ENCODE measurements around the gene ZNG1B. TPM values are rescaled to one million over a fixed set of nuclear protein-coding genes. Genes with fewer than 3 reads are reported as not detected.
"Not testable (repeated sequence)": the region's sequence is repeated elsewhere in the genome, so short reads cannot be mapped to it uniquely, and the experiment has no call there.

Gene ZNG1B
- total RNA-seq: 10 to 100 TPM; 20.8 to 49.2 (median 36.7) TPM

- TF ChIP-seq POLR2AphosphoS5 (IDR thresholded peaks at IDR 0.05): peak; percentile 12
- H3K27me3 ChIP-seq, H3K4me1 ChIP-seq, H3K9me3 ChIP-seq, H3K36me3 ChIP-seq, ATAC-seq: not testable (repeated sequence)
- 0% methylated on average over 1 to 3 of the region's 56 CpGs for WGBS, 2 donors (ENCODE audit: low coverage in 1 of 2)
- peak within 1 kb of the TSS; percentile 52 to 87 for H3K4me3 ChIP-seq
- peak within 1 kb of the TSS; percentile 80 to 96 (median 84) for H3K27ac ChIP-seq
These were observed at the start of gene ZNG1B for GRCh38 chr2:113437508-113438465. Gene ZNG1B, plus strand, starts transcription at chr2:113437691. Its CDS starts 178 bp downstream, at chr2:113437869.

GRCh38 chr2:113390124-113390849 lies 47.2 kb upstream of the ZNG1B start:
- H3K27ac ChIP-seq: peak overlapping the region in 1 of 4 donors; percentile 21
- H3K27me3 ChIP-seq: no peaks in the 10 kb centered on the region
- 4% methylated on average over 4 to 11 of the region's 11 CpGs for WGBS, 2 donors (ENCODE audit: low coverage in 1 of 2)
- no peaks in the 10 kb centered on the region for H3K4me1 ChIP-seq
- H3K9me3 ChIP-seq: no peaks in the 10 kb centered on the region
- peak; percentile 83 for ATAC-seq
- TF ChIP-seq EP300 (IDR thresholded peaks at IDR 0.05): no peak
- TF ChIP-seq CTCF (IDR thresholded peaks at IDR 0.05): peak; percentile 40 to 92 (median 55)
- TF ChIP-seq POLR2AphosphoS5 (IDR thresholded peaks at IDR 0.05): no peak
- no peak for TF ChIP-seq POLR2A (IDR thresholded peaks at IDR 0.05)
- H3K36me3 ChIP-seq: no peaks in the 10 kb centered on the region
- peak overlapping the region; percentile 20 to 24 for H3K4me3 ChIP-seq

- Histone ChIP-seq H3K4me3 (no peak overlapping the region), H3K36me3 (no peaks in the 10 kb centered on the region), H3K4me1 (no peaks in the 10 kb centered on the region), H3K27ac (no peak overlapping the region), H3K9me3 (no peaks in the 10 kb centered on the region), H3K27me3 (no peaks in the 10 kb centered on the region)
- TF ChIP-seq POLR2A (IDR thresholded peaks at IDR 0.05) (no peak), POLR2AphosphoS5 (IDR thresholded peaks at IDR 0.05) (no peak), CTCF (IDR thresholded peaks at IDR 0.05) (no peak), EP300 (IDR thresholded peaks at IDR 0.05) (no peak)
- ATAC-seq: no peak
- WGBS, 2 donors (ENCODE audit: low coverage in 1 of 2): 83% methylated on average over 5 to 6 of the region's 6 CpGs
These were observed 46.4 kb upstream of the ZNG1B start for GRCh38 chr2:113391073-113391472.

GRCh38 chr2:113406114-113406513 lies 31.4 kb upstream of the ZNG1B start:
- Histone ChIP-seq H3K4me1 (no peaks in the 10 kb centered on the region), H3K9me3 (no peaks in the 10 kb centered on the region), H3K36me3 (no peaks in the 10 kb centered on the region), H3K4me3 (no peak overlapping the region), H3K27me3 (peaks cover 8% of the 10 kb centered on the region), H3K27ac (no peak overlapping the region)
- TF ChIP-seq EP300 (IDR thresholded peaks at IDR 0.05) (no peak), POLR2A (IDR thresholded peaks at IDR 0.05) (no peak), CTCF (IDR thresholded peaks at IDR 0.05) (no peak), POLR2AphosphoS5 (IDR thresholded peaks at IDR 0.05) (no peak)
- WGBS, 2 donors (ENCODE audit: low coverage in 1 of 2): 34 to 44% methylated on average over 2 to 4 of the region's 5 CpGs
- no peak for ATAC-seq

GRCh38 chr2:113407446-113408099 lies 29.9 kb upstream of the ZNG1B start:
- Histone ChIP-seq H3K36me3 (no peaks in the 10 kb centered on the region), H3K4me1 (no peaks in the 10 kb centered on the region), H3K27me3 (peaks cover 8% of the 10 kb centered on the region), H3K27ac (no peak overlapping the region), H3K9me3 (no peaks in the 10 kb centered on the region), H3K4me3 (no peak overlapping the region)
- WGBS, 2 donors (ENCODE audit: low coverage in 1 of 2): 71 to 75% methylated on average over 2 to 3 of the region's 3 CpGs
- no peak for ATAC-seq
- TF ChIP-seq POLR2A (IDR thresholded peaks at IDR 0.05) (no peak), CTCF (IDR thresholded peaks at IDR 0.05) (no peak), POLR2AphosphoS5 (IDR thresholded peaks at IDR 0.05) (no peak)

GRCh38 chr2:113411725-113412352 lies 25.7 kb upstream of the ZNG1B start:
- WGBS, 2 donors (ENCODE audit: low coverage in 1 of 2): 100% methylated on average over 1 of the region's 3 CpGs; no CpG with 5 or more reads in 1 of the 2 donors
- ATAC-seq, H3K36me3 ChIP-seq, H3K9me3 ChIP-seq, H3K4me1 ChIP-seq, H3K4me3 ChIP-seq, H3K27ac ChIP-seq, H3K27me3 ChIP-seq: not testable (repeated sequence)

GRCh38 chr2:113412774-113413173 lies 24.7 kb upstream of the ZNG1B start:
- not testable (repeated sequence) for H3K27ac ChIP-seq, ATAC-seq, H3K27me3 ChIP-seq, H3K4me3 ChIP-seq, H3K9me3 ChIP-seq, H3K4me1 ChIP-seq, H3K36me3 ChIP-seq
- 27 to 49% methylated on average over 3 to 5 of the region's 5 CpGs for WGBS, 2 donors (ENCODE audit: low coverage in 1 of 2)

Measured in gastroesophageal sphincter (tissue), 4 donors.